ENCODE measurements around the gene PRDM2.

The PRDM2 gene

DNA sequence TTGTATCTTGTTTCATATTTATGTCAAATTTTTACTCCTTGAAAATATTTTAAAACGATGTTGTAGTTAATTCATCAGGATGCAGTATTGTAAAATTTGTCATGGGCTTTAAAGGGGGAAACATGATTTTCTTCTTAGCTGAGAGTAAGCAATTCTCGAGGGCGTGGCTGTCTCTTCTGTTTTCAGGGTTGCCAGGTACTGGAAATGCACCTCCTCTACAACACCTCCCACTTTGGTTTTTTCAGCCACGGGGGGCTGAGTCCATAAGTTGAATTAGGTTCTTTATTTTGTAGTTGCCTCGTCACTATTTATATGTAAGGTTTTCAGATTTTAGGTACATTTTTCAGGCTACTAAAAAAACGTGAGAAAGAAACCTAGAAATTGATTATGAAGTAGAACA lies 64.0 kb downstream of the PRDM2 start:
- no peak for DNase-seq (ENCODE audit: low read depth in 2 of 2)

DNA sequence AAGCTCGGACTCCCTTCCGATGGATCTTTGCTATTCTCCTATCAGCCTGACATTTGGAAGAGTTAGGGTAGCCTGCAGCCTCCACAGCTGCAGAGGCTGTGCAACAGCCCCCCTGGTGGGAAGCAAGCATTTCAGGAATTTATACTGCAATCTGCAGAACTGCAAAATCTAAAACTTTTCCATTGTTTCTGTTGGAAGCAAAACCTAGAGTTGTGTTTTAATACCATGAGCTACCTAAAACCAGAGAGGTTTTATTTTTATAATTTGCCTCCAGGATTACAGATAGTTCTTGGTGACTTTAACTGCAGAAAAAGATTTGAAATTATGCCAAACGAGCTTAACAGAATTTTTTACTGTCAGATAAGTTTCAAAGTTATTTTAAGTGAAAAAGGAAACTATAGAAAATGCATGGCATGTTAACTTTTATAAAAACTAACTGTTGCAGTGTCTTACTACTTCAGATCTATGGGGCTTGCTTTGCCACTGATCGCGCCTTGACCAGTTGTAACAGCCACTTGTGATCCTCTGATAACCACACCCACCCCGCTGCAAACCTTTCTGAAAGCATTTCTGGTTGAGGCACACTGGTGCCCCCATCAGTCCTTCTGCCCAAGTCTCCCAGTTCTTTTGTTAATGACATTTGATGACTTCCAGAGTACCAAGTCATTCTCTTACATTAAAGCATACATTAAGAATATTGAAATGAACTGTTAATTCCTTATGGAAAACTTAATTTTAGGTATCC lies 64.8 kb downstream of the PRDM2 start:
- no peak for DNase-seq (ENCODE audit: low read depth in 2 of 2)

DNA sequence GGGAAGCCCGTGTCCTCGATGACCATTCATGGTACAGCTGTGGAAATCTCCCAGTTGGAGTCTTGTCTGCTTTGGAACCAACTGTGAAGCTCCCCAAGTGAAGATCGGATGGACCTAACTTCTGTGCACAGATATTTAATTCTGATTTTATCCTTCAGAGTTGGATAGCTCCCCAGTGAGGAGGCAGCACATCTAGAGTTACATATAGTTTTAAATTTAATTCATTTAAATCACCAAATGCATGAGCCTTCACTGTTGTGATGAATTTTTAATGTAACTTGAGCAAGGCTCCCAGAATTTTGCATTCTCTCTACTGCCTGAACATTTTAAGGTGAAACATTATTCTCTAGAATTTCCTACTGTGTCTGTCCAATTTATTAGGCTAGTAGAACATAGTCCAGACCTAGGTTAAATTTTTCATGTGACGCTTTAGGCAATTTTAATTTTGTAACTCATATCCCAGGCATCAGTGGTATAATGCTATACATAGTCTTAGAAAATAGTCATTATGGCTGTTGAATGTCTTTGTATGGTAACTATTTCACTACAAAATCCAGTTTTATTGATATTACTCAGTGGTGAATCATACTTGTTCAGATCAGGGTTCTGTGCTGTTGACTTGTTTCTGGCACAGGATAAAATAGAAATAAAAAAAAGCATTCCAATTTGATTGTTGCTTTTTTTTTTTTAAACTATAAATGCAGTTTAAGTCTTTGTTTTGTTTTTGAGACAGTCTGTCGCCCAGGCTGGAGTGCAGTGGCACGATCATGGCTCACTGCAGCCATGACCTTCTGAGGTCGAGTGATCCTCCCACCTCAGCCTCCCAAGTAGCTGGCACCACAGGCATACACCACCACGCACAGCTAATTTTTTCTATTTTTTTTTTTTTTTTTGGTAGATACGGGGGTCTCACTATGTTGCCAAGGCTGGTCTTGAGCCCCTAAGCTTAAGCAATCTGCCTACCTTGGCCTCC lies 66.9 kb downstream of the PRDM2 start:
- no peak for DNase-seq (ENCODE audit: low read depth in 2 of 2)

DNA sequence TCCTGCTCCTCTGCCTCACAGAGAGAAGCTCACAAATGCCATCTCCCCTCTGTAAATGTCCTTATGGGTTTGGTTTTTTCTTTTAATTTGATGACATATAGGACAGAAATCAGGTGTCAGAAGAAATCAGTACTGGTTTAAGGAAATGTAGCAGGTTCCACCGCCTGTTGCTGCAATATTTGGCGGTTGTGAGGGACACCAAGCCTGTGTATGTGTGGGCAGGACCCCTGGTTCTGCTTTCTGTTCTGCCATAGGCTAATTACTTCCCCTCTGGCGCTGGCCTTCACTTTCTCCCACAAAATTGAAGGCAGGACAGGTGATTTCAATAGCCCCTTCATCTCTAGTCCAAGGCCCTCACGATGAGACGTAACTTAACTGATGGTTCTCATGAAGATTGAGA lies 69.2 kb downstream of the PRDM2 start:
- DNase-seq (ENCODE audit: low read depth in 2 of 2) = no peak

DNA sequence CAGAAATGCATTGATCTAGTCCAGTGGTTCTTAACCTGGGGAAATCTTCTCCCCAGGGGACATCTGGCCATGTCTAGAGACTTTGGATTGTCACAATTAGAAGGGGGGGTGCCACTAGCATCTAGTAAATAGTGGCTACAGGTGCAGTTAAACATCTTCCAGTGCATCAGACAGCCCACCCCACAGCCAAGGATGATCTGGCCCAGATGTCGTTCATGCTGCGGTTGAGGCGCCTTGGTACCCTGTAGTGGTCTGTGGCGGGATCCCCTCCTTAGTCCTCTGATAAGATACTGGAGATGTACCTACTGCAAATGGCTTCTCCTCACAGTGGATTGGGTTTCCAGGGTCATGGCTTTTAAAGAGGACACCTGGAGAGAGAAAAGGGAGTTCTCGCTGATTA lies 69.8 kb downstream of the PRDM2 start:
- DNase-seq (ENCODE audit: low read depth in 2 of 2) = no peak

- no peak for DNase-seq (ENCODE audit: low read depth in 2 of 2)
These were observed 70.8 kb downstream of the PRDM2 start for GRCh38 chr1:13770743-13771142.

- DNase-seq (ENCODE audit: low read depth in 2 of 2) = no peak
These were observed 71.8 kb downstream of the PRDM2 start for GRCh38 chr1:13771745-13772144.

DNA sequence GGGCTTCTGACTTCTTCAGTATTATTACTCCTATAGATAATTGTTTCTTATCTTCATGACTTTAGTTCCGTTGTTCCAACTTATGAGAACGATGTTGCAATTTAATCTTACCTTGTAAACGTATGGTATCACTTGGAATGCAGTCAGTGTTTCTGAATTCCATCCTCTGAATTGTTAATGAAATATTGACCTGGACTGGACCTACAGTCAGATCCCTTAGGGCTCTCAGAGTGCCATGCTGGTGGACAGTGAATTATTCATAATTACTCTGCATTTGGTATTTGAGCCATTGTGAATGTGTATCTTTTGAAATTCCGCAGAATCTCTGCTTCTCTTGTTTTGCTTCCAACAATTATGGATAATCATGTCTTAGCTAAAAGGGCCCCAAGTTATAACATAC lies 72.3 kb downstream of the PRDM2 start:
- no peak for DNase-seq (ENCODE audit: low read depth in 2 of 2)

DNA sequence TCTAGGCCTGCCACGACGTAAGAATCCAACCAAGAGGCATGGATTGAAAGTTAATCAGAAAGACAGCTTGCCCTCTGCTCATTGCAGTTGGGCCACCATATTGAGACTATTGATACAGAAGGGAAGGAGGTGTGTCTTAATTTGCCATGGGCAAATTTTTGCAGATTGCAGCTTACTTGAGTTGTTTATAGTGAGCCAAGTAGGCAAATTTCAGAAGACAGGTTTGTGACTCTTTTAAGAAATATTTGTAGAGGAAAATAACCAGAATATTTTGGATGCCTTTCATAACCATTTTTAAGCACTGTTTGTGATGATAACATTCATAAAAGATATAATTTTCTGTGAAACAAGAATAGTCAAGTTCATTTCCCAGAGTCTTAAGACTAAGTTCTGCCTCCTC lies 74.1 kb downstream of the PRDM2 start:
- DNase-seq (ENCODE audit: low read depth in 2 of 2) = no peak

- DNase-seq (ENCODE audit: low read depth in 2 of 2) = no peak
These were observed 75.5 kb downstream of the PRDM2 start for GRCh38 chr1:13775459-13775858.

GRCh38 chr1:13775916-13776315 lies 75.9 kb downstream of the PRDM2 start:
- no peak for DNase-seq (ENCODE audit: low read depth in 2 of 2)

- DNase-seq (ENCODE audit: low read depth in 2 of 2) = no peak
These were observed 78.4 kb downstream of the PRDM2 start for GRCh38 chr1:13778431-13778830.

DNA sequence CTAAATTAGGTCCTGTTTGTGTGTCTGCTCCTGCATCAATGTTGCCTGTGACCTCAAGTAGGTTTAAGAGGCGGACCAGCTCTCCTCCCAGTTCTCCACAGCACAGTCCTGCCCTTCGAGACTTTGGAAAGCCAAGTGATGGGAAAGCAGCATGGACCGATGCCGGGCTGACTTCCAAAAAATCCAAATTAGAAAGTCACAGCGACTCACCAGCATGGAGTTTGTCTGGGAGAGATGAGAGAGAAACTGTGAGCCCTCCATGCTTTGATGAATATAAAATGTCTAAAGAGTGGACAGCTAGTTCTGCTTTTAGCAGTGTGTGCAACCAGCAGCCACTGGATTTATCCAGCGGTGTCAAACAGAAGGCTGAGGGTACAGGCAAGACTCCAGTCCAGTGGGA lies 79.9 kb downstream of the PRDM2 start:
- DNase-seq (ENCODE audit: low read depth in 2 of 2) = no peak

DNA sequence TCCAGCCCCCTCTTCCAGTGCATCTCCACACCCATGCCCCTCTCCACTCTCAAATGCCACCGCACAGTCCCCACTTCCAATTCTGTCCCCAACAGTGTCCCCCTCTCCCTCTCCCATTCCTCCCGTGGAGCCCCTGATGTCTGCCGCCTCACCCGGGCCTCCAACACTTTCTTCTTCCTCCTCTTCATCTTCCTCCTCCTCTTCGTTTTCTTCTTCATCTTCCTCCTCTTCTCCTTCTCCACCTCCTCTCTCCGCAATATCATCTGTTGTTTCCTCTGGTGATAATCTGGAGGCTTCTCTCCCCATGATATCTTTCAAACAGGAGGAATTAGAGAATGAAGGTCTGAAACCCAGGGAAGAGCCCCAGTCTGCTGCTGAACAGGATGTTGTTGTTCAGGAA lies 80.8 kb downstream of the PRDM2 start:
- no peak for DNase-seq (ENCODE audit: low read depth in 2 of 2)

GRCh38 chr1:13781228-13781627 lies 81.2 kb downstream of the PRDM2 start:
- DNase-seq (ENCODE audit: low read depth in 2 of 2) = no peak

GRCh38 chr1:13781907-13782633 lies 82.1 kb downstream of the PRDM2 start:
- DNase-seq (ENCODE audit: low read depth in 2 of 2) = no peak

DNA sequence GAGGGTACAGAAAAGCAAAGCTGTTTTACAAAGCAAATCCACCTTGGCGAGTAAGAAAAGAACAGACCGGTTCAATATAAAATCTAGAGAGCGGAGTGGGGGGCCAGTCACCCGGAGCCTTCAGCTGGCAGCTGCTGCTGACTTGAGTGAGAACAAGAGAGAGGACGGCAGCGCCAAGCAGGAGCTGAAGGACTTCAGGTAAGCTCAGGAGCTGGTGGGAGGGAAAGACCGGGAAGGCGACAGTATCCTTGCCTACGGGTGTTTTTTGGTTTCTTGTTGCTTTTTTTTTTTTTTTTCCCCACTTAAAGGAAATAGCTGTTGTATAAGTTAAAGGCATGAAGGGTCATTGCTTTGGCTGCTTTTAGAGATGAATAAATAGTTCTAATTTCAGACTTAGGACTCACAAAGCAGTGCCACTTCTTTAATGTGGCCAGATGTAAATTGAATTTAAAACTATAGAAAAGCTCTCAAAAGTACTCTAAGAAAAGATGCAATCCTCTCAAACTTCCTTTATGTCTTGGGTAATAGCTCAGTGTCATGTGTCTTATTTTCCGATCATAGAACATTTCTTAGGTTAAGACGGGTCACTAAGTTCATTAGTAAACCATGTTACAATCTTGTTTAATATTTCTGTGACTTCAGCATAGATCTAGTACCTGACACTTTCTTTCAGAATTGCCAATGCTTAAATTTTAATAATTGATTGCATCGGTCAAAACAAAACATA lies 82.8 kb downstream of the PRDM2 start:
- DNase-seq (ENCODE audit: low read depth in 2 of 2) = no peak

- no peak for DNase-seq (ENCODE audit: low read depth in 2 of 2)
These were observed 83.6 kb downstream of the PRDM2 start for GRCh38 chr1:13783551-13783950.

GRCh38 chr1:13784971-13785370 lies 85.0 kb downstream of the PRDM2 start:
- no peak for DNase-seq (ENCODE audit: low read depth in 2 of 2)

- no peak for DNase-seq (ENCODE audit: low read depth in 2 of 2)
These were observed 86.6 kb downstream of the PRDM2 start for GRCh38 chr1:13786541-13786940.

DNA sequence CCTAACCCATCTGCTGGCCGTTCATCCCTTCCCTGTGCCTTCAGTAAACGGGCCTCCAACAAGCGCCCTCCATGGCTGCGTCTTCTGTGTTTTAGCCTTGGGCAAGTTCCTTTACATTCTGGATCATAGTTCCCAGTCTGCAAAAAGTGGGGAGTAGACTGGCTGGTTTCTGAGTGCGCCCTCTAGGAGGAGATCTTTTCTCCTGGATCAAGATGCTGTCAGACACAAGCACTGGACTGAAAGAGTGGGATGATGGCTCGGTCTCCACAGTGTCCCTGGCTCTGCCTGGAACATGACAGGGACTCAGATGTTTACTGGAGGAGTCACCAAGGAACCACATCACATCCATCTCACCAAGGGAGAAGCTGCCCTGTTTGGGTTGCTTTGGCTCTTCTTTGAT lies 88.8 kb downstream of the PRDM2 start:
- DNase-seq (ENCODE audit: low read depth in 2 of 2) = no peak

Data from stimulated activated CD8-positive, alpha-beta memory T cell treated with anti-CD3 and anti-CD28 coated beads, Interleukin-7, amount 100 ng/mL, for 1 hour (primary cell).